Mesendoderm (in vitro differentiated cells): ENCODE results near the gene LYSET.
"Not testable (repeated sequence)": the region's sequence is repeated elsewhere in the genome, so short reads cannot be mapped to it uniquely, and the experiment has no call there.

Experiments
- DNase-seq: peaks from one replicate; pipeline ENCODE4 v3.0.0; 2013
- H2AK5ac ChIP-seq: 2 replicates; pipeline ENCODE4 v1.6.1; 2013; ENCODE audit warnings: low read length, inconsistent platforms
- H2BK120ac ChIP-seq: 2 replicates; pipeline ENCODE4 v1.6.1; 2013; ENCODE audit warnings: low read depth, mild to moderate bottlenecking, low read length, moderate library complexity, mixed read lengths
- H2BK15ac ChIP-seq: replicated peaks from 2 replicates; pipeline ENCODE4 v1.6.1; 2013; ENCODE audit warnings: low read depth, mild to moderate bottlenecking, moderate library complexity
- H2BK5ac ChIP-seq: 2 replicates; pipeline ENCODE4 v1.6.1; 2013; ENCODE audit warnings: low read length, inconsistent platforms
- H3K18ac ChIP-seq: 2 replicates; pipeline ENCODE4 v1.6.1; 2013; ENCODE audit warnings: mild to moderate bottlenecking, low read length, mixed read lengths
- H3K23ac ChIP-seq: one replicate; pipeline ENCODE4 v1.6.1; 2013; ENCODE audit warnings: low read length
- H3K27ac ChIP-seq: 2 replicates; pipeline ENCODE4 v1.5.1; 2013; ENCODE audit warnings: low read depth, mild to moderate bottlenecking, inconsistent platforms, low read length, moderate library complexity
- H3K27me3 ChIP-seq: 2 replicates; pipeline ENCODE4 v1.6.1; 2013; ENCODE audit warnings: low read length, control low read depth, mild to moderate bottlenecking, inconsistent platforms; ENCODE audit not compliant: insufficient read depth, poor library complexity
- H3K36me3 ChIP-seq: 2 replicates; pipeline ENCODE4 v1.6.1; 2013; ENCODE audit warnings: low read length, inconsistent platforms; ENCODE audit not compliant: control insufficient read depth, insufficient read depth
- H3K4ac ChIP-seq: one replicate; pipeline ENCODE4 v1.6.1; 2013; ENCODE audit warnings: low read depth, mild to moderate bottlenecking, low read length, moderate library complexity
- H3K4me1 ChIP-seq: 2 replicates; pipeline ENCODE4 v1.6.1; 2013; ENCODE audit warnings: low read depth, low read length, inconsistent platforms; ENCODE audit not compliant: control insufficient read depth
- H3K4me2 ChIP-seq: 2 replicates; pipeline ENCODE4 v1.6.1; 2013; ENCODE audit warnings: low read length
- H3K4me3 ChIP-seq: 2 replicates; pipeline ENCODE4 v1.5.1; 2013; ENCODE audit warnings: mild to moderate bottlenecking, low read length
- H3K56ac ChIP-seq: one replicate; pipeline ENCODE4 v1.6.1; 2013; ENCODE audit warnings: low read length
- H3K79me1 ChIP-seq: 2 replicates; pipeline ENCODE4 v1.6.1; 2013; ENCODE audit warnings: low read length, inconsistent platforms
- H3K79me2 ChIP-seq: 2 replicates; pipeline ENCODE4 v1.6.1; 2013; ENCODE audit warnings: mild to moderate bottlenecking, low read length; ENCODE audit not compliant: control insufficient read depth, insufficient read depth
- H3K9ac ChIP-seq: 2 replicates; pipeline ENCODE4 v1.6.1; 2013; ENCODE audit warnings: low read length, inconsistent platforms
- H4K5ac ChIP-seq: one replicate; pipeline ENCODE4 v1.6.1; 2013; ENCODE audit warnings: low read length
- H4K8ac ChIP-seq: one replicate; pipeline ENCODE4 v1.6.1; 2013; ENCODE audit warnings: low read depth, mild to moderate bottlenecking, control low read depth, low read length, moderate library complexity
- WGBS: extraction: QIAGEN DNeasy Blood & Tissue Kit; methylation state at CpG from one replicate; pipeline ENCODE4 v1.1.7; 2013; ENCODE audit warnings: low lambda C conversion rate, missing lambda C conversion rate; ENCODE audit not compliant: insufficient coverage; ENCODE audit errors: extremely low coverage; 5-methylcytosine and 5-hydroxymethylcytosine counted together

Gene LYSET

DNA sequence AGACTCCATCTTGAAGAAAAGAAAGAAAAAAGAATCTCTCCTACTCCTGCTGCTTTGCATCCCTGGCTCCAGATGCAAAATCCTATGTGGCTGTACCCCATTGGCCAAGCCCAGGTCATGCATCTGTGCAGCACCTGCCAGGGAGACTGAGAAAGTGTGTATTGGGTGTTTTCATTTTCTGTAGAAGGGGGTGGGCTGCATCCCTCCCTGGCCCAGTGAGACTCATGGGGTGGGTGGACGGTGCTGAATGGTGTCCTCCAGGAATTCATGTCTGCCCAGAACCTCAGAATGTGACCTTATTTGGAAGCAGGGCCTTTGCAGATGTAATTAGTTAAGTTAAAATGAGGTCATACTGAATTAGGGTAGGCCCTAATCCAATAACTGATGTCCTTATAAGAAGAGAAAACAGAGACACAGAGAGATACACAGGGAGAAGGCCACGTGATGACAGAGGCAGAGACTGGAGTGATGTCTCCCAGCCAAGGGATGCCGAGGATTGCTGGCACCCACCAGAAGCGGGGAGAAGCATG, 23.6 kb upstream of the LYSET start:
- Histone ChIP-seq H2BK120ac (no peak overlapping the region), H3K4me3 (no peak overlapping the region), H3K9ac (no peak overlapping the region), H3K4me2 (no peak overlapping the region), H3K18ac (no peak overlapping the region), H3K23ac (no peak overlapping the region), H3K27me3 (no peaks in the 10 kb centered on the region), H3K4me1 (no peaks in the 10 kb centered on the region), H3K79me1 (no peaks in the 10 kb centered on the region), H3K4ac (no peak overlapping the region), H2BK15ac (no peak overlapping the region), H4K5ac (no peak overlapping the region), H3K79me2 (no peaks in the 10 kb centered on the region), H3K36me3 (no peaks in the 10 kb centered on the region), H2AK5ac (no peak overlapping the region), H2BK5ac (no peak overlapping the region), H3K56ac (no peak overlapping the region), H4K8ac (no peak overlapping the region), H3K27ac (no peak overlapping the region)
- no peak for DNase-seq
- no CpG with 5 or more reads among the region's 4 CpGs for WGBS

DNA sequence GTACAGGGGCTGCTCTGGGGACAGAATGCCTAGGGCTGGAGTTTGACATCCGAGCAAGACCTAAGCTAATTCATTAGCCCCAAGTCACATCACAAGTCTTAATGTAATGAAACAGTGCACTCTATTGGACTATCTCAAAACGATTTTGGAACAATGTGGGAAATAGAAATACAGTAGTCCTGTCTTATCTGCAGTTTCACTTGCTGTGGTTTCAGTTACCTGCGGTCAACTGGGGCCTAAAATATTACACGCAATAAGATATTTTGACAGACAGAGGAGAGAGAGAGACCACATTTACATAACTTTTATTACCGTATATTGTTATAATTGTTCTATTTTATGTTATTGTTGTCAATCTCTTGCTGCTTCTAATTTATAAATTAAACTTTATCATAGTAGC, 21.6 kb upstream of the LYSET start:
- Histone ChIP-seq H2BK5ac (no peak overlapping the region), H3K27ac (no peak overlapping the region), H4K8ac (no peak overlapping the region), H3K4ac (no peak overlapping the region), H3K27me3 (no peaks in the 10 kb centered on the region), H3K79me2 (no peaks in the 10 kb centered on the region), H3K9ac (no peak overlapping the region), H3K36me3 (no peaks in the 10 kb centered on the region), H3K18ac (no peak overlapping the region), H3K4me3 (no peak overlapping the region), H3K4me1 (no peaks in the 10 kb centered on the region), H3K23ac (no peak overlapping the region), H2BK120ac (no peak overlapping the region), H2AK5ac (no peak overlapping the region), H3K4me2 (no peak overlapping the region), H3K56ac (no peak overlapping the region), H3K79me1 (no peaks in the 10 kb centered on the region), H2BK15ac (no peak overlapping the region), H4K5ac (no peak overlapping the region)
- no peak for DNase-seq
- no CpG with 5 or more reads among the region's 5 CpGs for whole genome bisulfite sequencing

DNA sequence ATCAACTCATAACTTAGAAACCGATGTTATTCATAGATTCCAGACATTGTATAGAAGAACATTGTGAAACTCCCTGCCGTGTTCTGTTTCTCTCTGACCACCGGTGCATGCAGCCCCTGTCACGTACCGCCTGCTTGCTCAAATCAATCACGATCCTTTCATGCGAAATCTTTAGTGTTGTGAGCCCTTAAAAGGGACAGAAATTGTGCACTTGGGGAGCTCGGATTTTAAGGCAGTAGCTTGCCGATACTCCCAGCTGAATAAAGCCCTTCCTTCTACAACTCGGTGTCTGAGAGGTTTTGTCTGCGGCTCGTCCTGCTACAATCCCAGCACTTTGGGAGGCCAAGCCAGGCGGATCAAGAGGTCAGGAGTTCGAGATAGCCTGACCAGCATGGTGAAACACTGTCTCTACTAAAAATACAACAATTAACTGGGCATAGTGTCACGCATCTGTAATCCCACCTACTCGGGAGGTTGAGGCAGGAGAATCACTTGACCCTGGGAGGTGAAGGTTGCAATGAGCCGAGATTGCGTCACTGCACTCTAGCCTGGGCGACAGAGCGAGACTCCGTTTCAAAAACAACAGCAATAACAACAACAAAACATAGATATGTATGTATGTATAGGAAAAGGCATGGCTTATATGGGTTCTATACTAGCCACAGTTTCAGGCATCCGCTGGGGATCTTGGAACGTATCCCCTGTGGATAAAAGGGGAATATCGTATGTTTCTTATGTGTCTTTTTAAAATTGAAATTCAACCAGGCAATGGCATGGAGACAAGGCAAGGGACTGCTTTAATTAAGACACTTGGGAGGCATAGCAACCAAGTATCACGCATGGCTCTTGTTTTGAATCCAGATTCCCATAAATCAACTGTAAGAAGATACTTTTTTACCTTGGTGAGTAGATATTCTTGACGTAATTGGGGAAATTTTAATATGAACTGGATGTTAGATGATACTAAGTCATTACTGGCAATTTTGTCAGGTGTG, 19.5 kb upstream of the LYSET start:
- not testable (repeated sequence) for H3K4me1 ChIP-seq, H2BK5ac ChIP-seq, H2BK120ac ChIP-seq, H2BK15ac ChIP-seq, H3K27ac ChIP-seq, H3K4ac ChIP-seq, H3K79me2 ChIP-seq, H3K56ac ChIP-seq, H3K4me2 ChIP-seq, H3K27me3 ChIP-seq, H3K23ac ChIP-seq, DNase-seq, H4K8ac ChIP-seq, H3K4me3 ChIP-seq, H2AK5ac ChIP-seq, H3K36me3 ChIP-seq, H4K5ac ChIP-seq, H3K79me1 ChIP-seq, H3K18ac ChIP-seq, H3K9ac ChIP-seq
- no CpG with 5 or more reads among the region's 26 CpGs for WGBS

DNA sequence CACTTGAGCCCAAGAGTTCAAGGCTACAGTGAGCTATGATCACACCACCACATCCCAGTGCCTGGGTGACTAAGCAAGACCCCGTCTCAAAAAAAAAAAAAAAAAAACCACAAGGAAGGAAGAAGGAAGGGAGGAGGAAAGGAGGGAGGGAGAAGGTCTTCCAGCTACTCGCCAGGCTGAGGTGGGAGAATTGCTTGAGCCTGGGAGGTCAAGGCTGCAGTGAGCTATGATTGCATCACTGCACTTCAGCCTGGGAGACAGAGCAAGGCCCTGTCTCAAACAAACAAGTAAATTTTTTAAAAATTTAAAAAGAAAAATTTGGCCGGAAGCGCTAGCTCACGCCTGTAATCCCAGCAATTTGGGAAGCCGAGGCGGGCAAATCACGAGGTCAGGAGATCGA, 16.5 kb upstream of the LYSET start:
- H3K4me2 ChIP-seq, H2BK15ac ChIP-seq, H2BK5ac ChIP-seq, H3K56ac ChIP-seq, H3K4me3 ChIP-seq, H4K8ac ChIP-seq, H3K18ac ChIP-seq, H4K5ac ChIP-seq, H3K36me3 ChIP-seq, H3K79me1 ChIP-seq, H3K79me2 ChIP-seq, H2AK5ac ChIP-seq, H3K23ac ChIP-seq, H2BK120ac ChIP-seq, DNase-seq, H3K4ac ChIP-seq, H3K27ac ChIP-seq, H3K27me3 ChIP-seq, H3K4me1 ChIP-seq, H3K9ac ChIP-seq: not testable (repeated sequence)
- no CpG with 5 or more reads among the region's 9 CpGs for WGBS

DNA sequence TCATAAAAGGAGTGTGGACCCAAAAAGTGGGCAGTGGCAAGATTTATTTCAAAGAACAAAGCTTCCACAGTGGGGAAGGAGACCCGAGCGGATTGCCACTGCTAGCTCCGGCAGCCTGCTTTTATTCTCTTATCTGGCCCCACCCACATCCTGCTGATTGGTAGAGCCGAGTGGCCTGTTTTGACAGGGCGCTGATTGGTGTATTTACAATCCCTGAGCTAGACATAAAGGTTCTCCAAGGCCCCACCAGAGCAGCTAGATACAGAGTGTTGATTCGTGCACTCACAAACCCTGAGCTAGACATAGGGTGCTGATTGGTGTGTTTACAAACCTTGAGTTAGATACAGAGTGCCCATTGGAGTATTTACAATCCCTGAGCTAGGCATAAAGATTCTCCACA, 15.5 kb upstream of the LYSET start:
- WGBS: no CpG with 5 or more reads among the region's 6 CpGs

More for the DNA sequence above, 15.5 kb upstream of the LYSET start:
- not testable (repeated sequence) for H3K27ac ChIP-seq, H2BK120ac ChIP-seq, H3K4me3 ChIP-seq, H3K36me3 ChIP-seq, H2BK5ac ChIP-seq, H4K5ac ChIP-seq, H3K79me2 ChIP-seq, DNase-seq, H3K23ac ChIP-seq, H3K18ac ChIP-seq, H3K4me2 ChIP-seq, H3K27me3 ChIP-seq, H4K8ac ChIP-seq, H2AK5ac ChIP-seq, H3K4ac ChIP-seq, H2BK15ac ChIP-seq, H3K56ac ChIP-seq, H3K9ac ChIP-seq, H3K79me1 ChIP-seq, H3K4me1 ChIP-seq
